HepG2 (cell line): ENCODE data around the gene SLC22A23. TPM values are rescaled to one million over a fixed set of nuclear protein-coding genes. Genes with fewer than 3 reads are reported as not detected.
A peak's percentile ranks its signal among the peaks of the same experiment; 100 is the strongest.

Experiments used
- CC2D1A ChIP-seq: sonication (generic); formaldehyde crosslinking; IDR thresholded peaks from 2 replicates; pipeline ENCODE4 v1.8.1; 2023; ENCODE audit warnings: mild to moderate bottlenecking, missing genetic modification reagents
- CENPX ChIP-seq: sonication (generic); formaldehyde crosslinking; IDR thresholded peaks from 2 replicates; pipeline ENCODE4 v1.9.0; 2021; ENCODE audit warnings: mild to moderate bottlenecking, missing genetic modification reagents, moderate library complexity
- ERF ChIP-seq: IDR thresholded peaks from 2 replicates; pipeline ENCODE4 v1.6.1; 2018; ENCODE audit warnings: missing biosample characterization, missing genetic modification reagents
- FOXJ3 ChIP-seq: sonication (generic); formaldehyde crosslinking; IDR thresholded peaks from 2 replicates; pipeline ENCODE4 v1.4.0; 2020; ENCODE audit warnings: missing genetic modification reagents, mild to moderate bottlenecking, borderline replicate concordance
- HDAC6 ChIP-seq: fragments of 200-600 bp; sonication (generic); IDR thresholded peaks from 2 replicates; pipeline ENCODE4 v1.7.0; 2017; ENCODE audit warnings: mild to moderate bottlenecking, antibody characterized with exemption, low read length, low read depth
- KDM6A ChIP-seq: IDR thresholded peaks from 2 replicates; pipeline ENCODE4 v1.6.1; 2016; ENCODE audit warnings: low read depth
- KLF12 ChIP-seq: sonication (generic); formaldehyde crosslinking; IDR thresholded peaks from 2 replicates; pipeline ENCODE4 v1.4.0; 2020; ENCODE audit warnings: missing genetic modification reagents, borderline replicate concordance
- SNRNP70 ChIP-seq: fragments of 200-400 bp; formaldehyde crosslinking; IDR thresholded peaks from 2 replicates; pipeline ENCODE4 v1.6.1; 2017; ENCODE audit warnings: mild to moderate bottlenecking, low read depth, low read length, moderate library complexity
- SP1 ChIP-seq, 2 experiments: fragments of 450-650 bp in 1 of 2; sonication (generic) in 1 of 2; formaldehyde crosslinking in 1 of 2; IDR thresholded peaks; 2 replicates each; pipeline versions ENCODE4 v1.4.0 to v1.6.1; 2016 to 2020; ENCODE audit warnings: missing genetic modification reagents in 1 of 2
- TBP ChIP-seq: sonication (generic); formaldehyde crosslinking; IDR thresholded peaks from 2 replicates; pipeline ENCODE4 v1.5.0; 2020; ENCODE audit warnings: missing genetic modification reagents
- TSC22D2 ChIP-seq: sonication (generic); formaldehyde crosslinking; IDR thresholded peaks from 2 replicates; pipeline ENCODE4 v1.5.1; 2020; ENCODE audit warnings: missing genetic modification reagents, mild to moderate bottlenecking, borderline replicate concordance
- ZNF343 ChIP-seq: sonication (generic); formaldehyde crosslinking; IDR thresholded peaks from 2 replicates; pipeline ENCODE4 v1.4.0; 2020; ENCODE audit warnings: mild to moderate bottlenecking, missing genetic modification reagents
- ZNF432 ChIP-seq: sonication (generic); formaldehyde crosslinking; IDR thresholded peaks from 2 replicates; pipeline ENCODE4 v1.5.0; 2020; ENCODE audit warnings: missing genetic modification reagents, mild to moderate bottlenecking, borderline replicate concordance
- ZNF451 ChIP-seq: sonication (generic); formaldehyde crosslinking; IDR thresholded peaks from 2 replicates; pipeline ENCODE4 v1.5.0; 2020; ENCODE audit warnings: mild to moderate bottlenecking, missing genetic modification reagents
- ZNF460 ChIP-seq: sonication (generic); formaldehyde crosslinking; IDR thresholded peaks from 2 replicates; pipeline ENCODE4 v1.5.1; 2020; ENCODE audit warnings: missing genetic modification reagents, mild to moderate bottlenecking, borderline replicate concordance
- ZNF547 ChIP-seq: sonication (generic); formaldehyde crosslinking; IDR thresholded peaks from 2 replicates; pipeline ENCODE4 v1.5.1; 2020; ENCODE audit warnings: mild to moderate bottlenecking, missing genetic modification reagents
- polyA plus RNA-seq, 8 experiments: library from polyadenylated mRNA; depleted of rRNA in 3 of 8; stranded (reverse) in 7 of 8; unstranded in 1 of 8; fragments of >200 nt; fragmentation: Illumina TruSeq in 4 of 8; extraction: Trizol in 4 of 8; gene quantifications; 2 replicates each; pipeline versions ENCODE4 v1.2.1 to v1.2.3, GENCODE V29; 2011 to 2016; ENCODE audit warnings: low read depth in 4 of 8, missing spikeins in 1 of 8, mixed read lengths in 1 of 8; ENCODE audit not compliant: insufficient read depth in 1 of 8
- total RNA-seq, 5 experiments: library from RNA; depleted of rRNA; stranded (reverse); fragments of >200 nt; fragmentation: Illumina TruSeq; extraction: Trizol; gene quantifications; 2 replicates each; pipeline ENCODE4 v1.2.3, GENCODE V29; 2016; ENCODE audit warnings: low read depth in 1 of 5
- TF ChIP-seq, protein P1 (sequence below): sonication (generic); formaldehyde crosslinking; IDR thresholded peaks from 2 replicates; pipeline ENCODE4 v1.8.1; 2023; ENCODE audit warnings: missing genetic modification reagents, mild to moderate bottlenecking, borderline replicate concordance
- TF ChIP-seq, protein P2 (sequence below): sonication (generic); formaldehyde crosslinking; IDR thresholded peaks from 2 replicates; pipeline ENCODE4 v1.8.0; 2022; ENCODE audit warnings: mild to moderate bottlenecking, missing genetic modification reagents, moderate library complexity
- TF ChIP-seq, protein P3 (sequence below): sonication (generic); formaldehyde crosslinking; IDR thresholded peaks from 2 replicates; pipeline ENCODE4 v1.4.0; 2020; ENCODE audit warnings: mild to moderate bottlenecking, low read depth, missing genetic modification reagents
- TF ChIP-seq, protein P4 (sequence below): sonication (generic); formaldehyde crosslinking; IDR thresholded peaks from 2 replicates; pipeline ENCODE4 v1.8.1; 2023; ENCODE audit warnings: missing genetic modification reagents, inconsistent platforms, borderline replicate concordance
- TF ChIP-seq, protein P5 (sequence below): sonication (generic); formaldehyde crosslinking; IDR thresholded peaks from 2 replicates; pipeline ENCODE4 v1.4.0; 2020; ENCODE audit warnings: missing genetic modification reagents, mild to moderate bottlenecking, borderline replicate concordance
- TF ChIP-seq, protein P6 (sequence below): sonication (generic); formaldehyde crosslinking; IDR thresholded peaks from 2 replicates; pipeline ENCODE4 v1.8.0; 2022; ENCODE audit warnings: mild to moderate bottlenecking, missing genetic modification reagents

SLC22A23 gene
- total and polyA plus RNA-seq, 2 of the 13 experiments (the other 11 are each of a cell fraction or from before 2014, with no cell fraction given): 11.8 to 17.5 TPM

DNA sequence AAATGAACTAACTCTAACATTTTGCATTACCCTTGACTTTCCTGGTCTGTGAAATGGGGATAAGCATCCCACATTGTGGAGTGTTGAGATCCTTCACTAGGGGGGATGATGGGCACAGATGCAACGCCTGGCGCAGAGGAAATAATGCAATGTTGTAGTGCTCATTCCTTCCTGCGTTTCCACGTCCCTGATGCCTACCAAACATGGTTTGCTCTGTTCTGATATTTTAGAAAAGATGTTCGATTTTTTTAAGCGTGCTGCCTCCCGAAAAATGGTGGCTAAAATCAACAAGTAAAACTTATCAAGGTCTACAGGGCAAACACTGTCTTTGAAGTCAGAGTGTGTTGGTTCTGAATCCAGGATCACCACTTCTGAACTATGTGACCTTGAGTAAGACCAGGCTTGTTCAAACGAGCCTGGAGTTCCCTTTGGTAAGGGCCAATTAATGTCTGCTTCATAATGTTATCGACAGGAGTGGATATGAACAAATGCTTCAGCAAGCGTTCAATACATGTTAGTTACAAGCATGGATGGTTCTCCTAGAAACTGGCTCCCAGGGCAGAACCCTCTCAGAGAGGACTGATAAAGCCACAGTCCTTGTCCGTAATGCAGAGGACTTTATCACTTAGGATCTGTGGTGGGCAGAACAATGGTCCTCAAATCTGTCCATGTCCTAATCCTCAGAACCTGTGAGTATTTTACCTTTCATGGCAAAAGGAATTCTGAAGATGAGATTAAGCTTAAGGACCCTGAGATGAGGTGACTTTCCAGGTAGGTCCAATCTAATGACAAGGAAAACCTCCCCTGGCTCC lies 44.7 kb downstream of the SLC22A23 start (continued):
- TF ChIP-seq, protein P1, sequence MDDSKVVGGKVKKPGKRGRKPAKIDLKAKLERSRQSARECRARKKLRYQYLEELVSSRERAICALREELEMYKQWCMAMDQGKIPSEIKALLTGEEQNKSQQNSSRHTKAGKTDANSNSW (CRISPR knock-in tag): no peak
- TF ChIP-seq ZNF432 (CRISPR knock-in tag) (no peak), SNRNP70 (no peak), HDAC6 (no peak), SP1 (IDR thresholded peaks at IDR 0.05) (no peak), SP1 (CRISPR knock-in tag; IDR thresholded peaks at IDR 0.05) (no peak), ERF (0 out of 2 replicates have a peak, but pooled peaks have one; percentile 30), CENPX (CRISPR knock-in tag) (no peak), KLF12 (CRISPR knock-in tag) (no peak), TBP (CRISPR knock-in tag) (no peak), KDM6A (CRISPR knock-in tag) (0 out of 2 replicates have a peak, but pooled peaks have one; percentile 21), TSC22D2 (CRISPR knock-in tag) (no peak), CC2D1A (no peak), ZNF343 (no peak), ZNF451 (CRISPR knock-in tag) (no peak), ZNF547 (CRISPR knock-in tag) (no peak), ZNF460 (no peak), FOXJ3 (peak; percentile 56; the same call in 1 of the 2 replicates)
- TF ChIP-seq, protein P2, sequence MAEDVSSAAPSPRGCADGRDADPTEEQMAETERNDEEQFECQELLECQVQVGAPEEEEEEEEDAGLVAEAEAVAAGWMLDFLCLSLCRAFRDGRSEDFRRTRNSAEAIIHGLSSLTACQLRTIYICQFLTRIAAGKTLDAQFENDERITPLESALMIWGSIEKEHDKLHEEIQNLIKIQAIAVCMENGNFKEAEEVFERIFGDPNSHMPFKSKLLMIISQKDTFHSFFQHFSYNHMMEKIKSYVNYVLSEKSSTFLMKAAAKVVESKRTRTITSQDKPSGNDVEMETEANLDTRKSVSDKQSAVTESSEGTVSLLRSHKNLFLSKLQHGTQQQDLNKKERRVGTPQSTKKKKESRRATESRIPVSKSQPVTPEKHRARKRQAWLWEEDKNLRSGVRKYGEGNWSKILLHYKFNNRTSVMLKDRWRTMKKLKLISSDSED (CRISPR knock-in tag): no peak
- TF ChIP-seq, protein P3, sequence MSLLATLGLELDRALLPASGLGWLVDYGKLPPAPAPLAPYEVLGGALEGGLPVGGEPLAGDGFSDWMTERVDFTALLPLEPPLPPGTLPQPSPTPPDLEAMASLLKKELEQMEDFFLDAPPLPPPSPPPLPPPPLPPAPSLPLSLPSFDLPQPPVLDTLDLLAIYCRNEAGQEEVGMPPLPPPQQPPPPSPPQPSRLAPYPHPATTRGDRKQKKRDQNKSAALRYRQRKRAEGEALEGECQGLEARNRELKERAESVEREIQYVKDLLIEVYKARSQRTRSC (CRISPR knock-in tag): no peak
- TF ChIP-seq, protein P4, sequence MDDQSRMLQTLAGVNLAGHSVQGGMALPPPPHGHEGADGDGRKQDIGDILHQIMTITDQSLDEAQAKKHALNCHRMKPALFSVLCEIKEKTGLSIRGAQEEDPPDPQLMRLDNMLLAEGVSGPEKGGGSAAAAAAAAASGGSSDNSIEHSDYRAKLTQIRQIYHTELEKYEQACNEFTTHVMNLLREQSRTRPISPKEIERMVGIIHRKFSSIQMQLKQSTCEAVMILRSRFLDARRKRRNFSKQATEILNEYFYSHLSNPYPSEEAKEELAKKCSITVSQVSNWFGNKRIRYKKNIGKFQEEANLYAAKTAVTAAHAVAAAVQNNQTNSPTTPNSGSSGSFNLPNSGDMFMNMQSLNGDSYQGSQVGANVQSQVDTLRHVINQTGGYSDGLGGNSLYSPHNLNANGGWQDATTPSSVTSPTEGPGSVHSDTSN: no peak
- TF ChIP-seq, protein P5, sequence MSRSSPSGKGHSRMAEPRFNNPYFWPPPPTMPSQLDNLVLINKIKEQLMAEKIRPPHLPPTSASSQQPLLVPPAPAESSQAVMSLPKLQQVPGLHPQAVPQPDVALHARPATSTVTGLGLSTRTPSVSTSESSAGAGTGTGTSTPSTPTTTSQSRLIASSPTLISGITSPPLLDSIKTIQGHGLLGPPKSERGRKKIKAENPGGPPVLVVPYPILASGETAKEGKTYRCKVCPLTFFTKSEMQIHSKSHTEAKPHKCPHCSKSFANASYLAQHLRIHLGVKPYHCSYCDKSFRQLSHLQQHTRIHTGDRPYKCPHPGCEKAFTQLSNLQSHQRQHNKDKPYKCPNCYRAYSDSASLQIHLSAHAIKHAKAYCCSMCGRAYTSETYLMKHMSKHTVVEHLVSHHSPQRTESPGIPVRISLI (CRISPR knock-in tag): peak; percentile 79
- TF ChIP-seq, protein P6, sequence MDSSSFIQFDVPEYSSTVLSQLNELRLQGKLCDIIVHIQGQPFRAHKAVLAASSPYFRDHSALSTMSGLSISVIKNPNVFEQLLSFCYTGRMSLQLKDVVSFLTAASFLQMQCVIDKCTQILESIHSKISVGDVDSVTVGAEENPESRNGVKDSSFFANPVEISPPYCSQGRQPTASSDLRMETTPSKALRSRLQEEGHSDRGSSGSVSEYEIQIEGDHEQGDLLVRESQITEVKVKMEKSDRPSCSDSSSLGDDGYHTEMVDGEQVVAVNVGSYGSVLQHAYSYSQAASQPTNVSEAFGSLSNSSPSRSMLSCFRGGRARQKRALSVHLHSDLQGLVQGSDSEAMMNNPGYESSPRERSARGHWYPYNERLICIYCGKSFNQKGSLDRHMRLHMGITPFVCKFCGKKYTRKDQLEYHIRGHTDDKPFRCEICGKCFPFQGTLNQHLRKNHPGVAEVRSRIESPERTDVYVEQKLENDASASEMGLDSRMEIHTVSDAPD (CRISPR knock-in tag): no peak
